ENCODE results near the gene ZNF534. TPM values are rescaled to one million over a fixed set of nuclear protein-coding genes. Genes with fewer than 3 reads are reported as not detected.
"Not testable (repeated sequence)": the region's sequence is repeated elsewhere in the genome, so short reads cannot be mapped to it uniquely, and the experiment has no call there.

ZNF534 gene
- total and polyA plus RNA-seq, 9 of the 15 experiments (the other 6 are each of a cell fraction or from before 2014, with no cell fraction given): 0.08 to 0.33 (median 0.22) TPM; not detected in 1

GRCh38 chr19:52485561-52486240 lies 56.8 kb downstream of the ZNF534 start:
- CTCF ChIA-PET (ENCODE audit: low intra/inter-chr PET ratio); BruUV-seq (replicated peaks); POLR2A ChIA-PET; in situ Hi-C loops (cut with MboI); FAIRE-seq; H3K36me3 ChIP-seq (ENCODE audit: control insufficient read depth, insufficient read depth, low read length); H4K20me1 ChIP-seq (replicated peaks; ENCODE audit: control insufficient read depth, insufficient read depth, low read length); H3K4me1 ChIP-seq (replicated peaks in 1 of 2; ENCODE audit: control insufficient read depth in 2 of 2, insufficient read depth in 2 of 2, low read length in 2 of 2); H3K79me2 ChIP-seq (ENCODE audit: control insufficient read depth, insufficient read depth, low read length); intact Hi-C loops (cut with micrococcal nuclease); H3K27ac ChIP-seq (ENCODE audit: extremely low read depth, low read depth, low read length); H2AFZ ChIP-seq (ENCODE audit: low read depth, low read length); DNase-seq (ENCODE audit: extremely low read depth in 1 of 4, low spot score in 3 of 4); H3K9ac ChIP-seq (ENCODE audit: insufficient read depth in 1 of 2, low read depth in 2 of 2, low read length in 2 of 2); H3K4me3 ChIP-seq; ATAC-seq; H3K9me3 ChIP-seq (replicated peaks; ENCODE audit: control insufficient read depth, insufficient read depth, low read depth, low read length); H3K27me3 ChIP-seq (ENCODE audit: control insufficient read depth in 2 of 2, insufficient read depth in 2 of 2, low read length in 2 of 2); H3K4me2 ChIP-seq (ENCODE audit: insufficient read depth, low read length); H3K9me1 ChIP-seq (ENCODE audit: control insufficient read depth, insufficient read depth, low read length): not testable (repeated sequence)
- 0% methylated on average over 7 of the region's 8 CpGs for WGBS (ENCODE audit: insufficient coverage, low coverage, missing lambda C conversion rate)

GRCh38 chr19:52492201-52492993 lies 63.4 kb downstream of the ZNF534 start:
- no peak overlapping the region for H3K4me2 ChIP-seq (ENCODE audit: insufficient read depth, low read length)
- H3K4me3 ChIP-seq: no peak overlapping the region
- ChIA-PET CTCF (ENCODE audit: low intra/inter-chr PET ratio) (no interaction called here), POLR2A (no interaction called here)
- WGBS (ENCODE audit: insufficient coverage, low coverage, missing lambda C conversion rate): 29% methylated on average over 18 of the region's 37 CpGs
- no peak overlapping the region for H3K27ac ChIP-seq (ENCODE audit: extremely low read depth, low read depth, low read length)
- no peaks in the 10 kb centered on the region for H3K27me3 ChIP-seq (ENCODE audit: control insufficient read depth in 2 of 2, insufficient read depth in 2 of 2, low read length in 2 of 2)
- H3K9ac ChIP-seq (ENCODE audit: insufficient read depth in 1 of 2, low read depth in 2 of 2, low read length in 2 of 2): no peak overlapping the region
- FAIRE-seq (no peak), ATAC-seq (no peak; the same call in 2 of the 3 replicates), DNase-seq (ENCODE audit: extremely low read depth in 1 of 4, low spot score in 3 of 4) (peak; percentile 7 to 17 (median 11))
- H3K9me1 ChIP-seq (ENCODE audit: control insufficient read depth, insufficient read depth, low read length): no peaks in the 10 kb centered on the region
- BruUV-seq (replicated peaks): no TSS peak
- TF ChIP-seq E2F6 (IDR thresholded peaks at IDR 0.05; ENCODE audit: borderline replicate concordance in 1 of 2, extremely low read depth in 1 of 2, insufficient read depth in 1 of 2, insufficient read length in 1 of 2, low read depth in 1 of 2, low read length in 1 of 2, poor library complexity in 1 of 2, severe bottlenecking in 1 of 2) (peak in 1 of 2 experiments; percentile 12), GATAD2A (IDR thresholded peaks at IDR 0.05) (no peak)
- no peaks in the 10 kb centered on the region for H3K79me2 ChIP-seq (ENCODE audit: control insufficient read depth, insufficient read depth, low read length)
- intact Hi-C loops (cut with micrococcal nuclease): no loop called here
- no peaks in the 10 kb centered on the region for H3K36me3 ChIP-seq (ENCODE audit: control insufficient read depth, insufficient read depth, low read length)
- H4K20me1 ChIP-seq (replicated peaks; ENCODE audit: control insufficient read depth, insufficient read depth, low read length): no peaks in the 10 kb centered on the region
- no peak overlapping the region; the same call in 1 of the 2 replicates for H2AFZ ChIP-seq (ENCODE audit: low read depth, low read length)
- H3K4me1 ChIP-seq (replicated peaks in 1 of 2; ENCODE audit: control insufficient read depth in 2 of 2, insufficient read depth in 2 of 2, low read length in 2 of 2): peaks cover 0 to 8% of the 10 kb centered on the region in 2 experiments; a peak in 2 of 5 replicates
- H3K9me3 ChIP-seq (replicated peaks; ENCODE audit: control insufficient read depth, insufficient read depth, low read depth, low read length): no peaks in the 10 kb centered on the region
- in situ Hi-C loops (cut with MboI): no loop called here
